NB4 (cell line): ENCODE measurements around the gene ZNF365.

Source experiments
- MYC ChIP-seq: IDR thresholded peaks from 2 replicates; pipeline ENCODE4 v1.6.1; 2011; ENCODE audit warnings: low read depth, low read length
- POLR2A ChIP-seq: IDR thresholded peaks from 2 replicates; pipeline ENCODE4 v1.6.1; 2011; ENCODE audit warnings: mild to moderate bottlenecking; ENCODE audit not compliant: insufficient read length; ENCODE audit errors: extremely low read depth
- TF ChIP-seq, protein P1 (sequence below): IDR thresholded peaks from one replicate; pipeline ENCODE4 v1.5.1; 2012; ENCODE audit warnings: low read depth, low read length
- TF ChIP-seq, protein P2 (sequence below): IDR thresholded peaks from 2 replicates; pipeline ENCODE4 v1.6.1; 2011; ENCODE audit warnings: low read depth, low read length

DNA sequence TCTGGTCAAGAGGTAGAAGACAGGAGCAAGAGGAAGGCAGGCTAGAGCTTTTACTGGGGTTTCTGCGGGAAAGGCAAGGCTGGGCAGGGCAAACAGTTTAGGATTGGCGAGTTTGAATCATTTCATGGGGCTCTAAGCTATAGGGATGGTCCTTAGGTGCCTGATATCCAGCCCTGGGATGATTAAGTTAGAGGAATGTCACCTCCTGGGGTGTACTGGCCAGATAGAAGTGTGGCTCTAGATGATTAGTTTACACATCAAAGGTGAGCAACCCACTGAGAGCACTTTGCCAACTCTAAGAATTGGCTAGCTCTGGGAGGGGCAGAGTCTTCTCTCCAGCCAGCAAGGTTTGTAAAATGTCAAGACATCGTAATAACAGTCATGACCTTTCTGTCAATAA, 52.4 kb downstream of the ZNF365 start:
- TF ChIP-seq POLR2A, result no peak
- TF ChIP-seq, protein P1, sequence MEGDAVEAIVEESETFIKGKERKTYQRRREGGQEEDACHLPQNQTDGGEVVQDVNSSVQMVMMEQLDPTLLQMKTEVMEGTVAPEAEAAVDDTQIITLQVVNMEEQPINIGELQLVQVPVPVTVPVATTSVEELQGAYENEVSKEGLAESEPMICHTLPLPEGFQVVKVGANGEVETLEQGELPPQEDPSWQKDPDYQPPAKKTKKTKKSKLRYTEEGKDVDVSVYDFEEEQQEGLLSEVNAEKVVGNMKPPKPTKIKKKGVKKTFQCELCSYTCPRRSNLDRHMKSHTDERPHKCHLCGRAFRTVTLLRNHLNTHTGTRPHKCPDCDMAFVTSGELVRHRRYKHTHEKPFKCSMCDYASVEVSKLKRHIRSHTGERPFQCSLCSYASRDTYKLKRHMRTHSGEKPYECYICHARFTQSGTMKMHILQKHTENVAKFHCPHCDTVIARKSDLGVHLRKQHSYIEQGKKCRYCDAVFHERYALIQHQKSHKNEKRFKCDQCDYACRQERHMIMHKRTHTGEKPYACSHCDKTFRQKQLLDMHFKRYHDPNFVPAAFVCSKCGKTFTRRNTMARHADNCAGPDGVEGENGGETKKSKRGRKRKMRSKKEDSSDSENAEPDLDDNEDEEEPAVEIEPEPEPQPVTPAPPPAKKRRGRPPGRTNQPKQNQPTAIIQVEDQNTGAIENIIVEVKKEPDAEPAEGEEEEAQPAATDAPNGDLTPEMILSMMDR, result no peak
- TF ChIP-seq, protein P2, sequence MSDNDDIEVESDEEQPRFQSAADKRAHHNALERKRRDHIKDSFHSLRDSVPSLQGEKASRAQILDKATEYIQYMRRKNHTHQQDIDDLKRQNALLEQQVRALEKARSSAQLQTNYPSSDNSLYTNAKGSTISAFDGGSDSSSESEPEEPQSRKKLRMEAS, result no peak
- TF ChIP-seq MYC, result no peak
